Measurements from ENCODE around the gene VWA5A. TPM values are rescaled to one million over a fixed set of nuclear protein-coding genes. Genes with fewer than 3 reads are reported as not detected.

VWA5A gene
- total RNA-seq, 1 experiment from 2014 or later, result 3.1 TPM

- H3K27me3 ChIP-seq (ENCODE audit: control insufficient read depth, insufficient read depth, low read length), result no peaks in the 10 kb centered on the region
- in situ Hi-C loops (cut with HindIII; ENCODE audit: low pct_unique_long_range_greater_than_20kb, low sequenced_read_pairs) (no loop called here), intact Hi-C loops (cut with micrococcal nuclease; ENCODE audit: unreplicated experiment) (no loop called here)
- no peaks in the 10 kb centered on the region for H3K4me1 ChIP-seq (ENCODE audit: control insufficient read depth, insufficient read depth, low read length)
- DNase-seq (ENCODE audit: low read depth, low spot score) (no peak), ATAC-seq (no peak)
- no peak overlapping the region for H3K4me3 ChIP-seq (ENCODE audit: low read depth in 2 of 2, low read length in 2 of 2)
- H3K9me3 ChIP-seq (ENCODE audit: control insufficient read depth, insufficient read depth, low read depth, low read length), result no peaks in the 10 kb centered on the region
- TF ChIP-seq POLR2AphosphoS5 (IDR thresholded peaks at IDR 0.05; ENCODE audit: low read depth, low read length), result no peak
- TF ChIP-seq TCF7L2 (IDR thresholded peaks at IDR 0.05; ENCODE audit: low read depth, low read length), result no peak
- no peak for TF ChIP-seq REST (IDR thresholded peaks at IDR 0.05; ENCODE audit: insufficient read depth in 1 of 2, low read depth in 2 of 2, low read length in 1 of 2)
- TF ChIP-seq SIN3A (IDR thresholded peaks at IDR 0.05; ENCODE audit: borderline replicate concordance, insufficient read depth, low read depth, low read length), result no peak
- TF ChIP-seq CTCF (IDR thresholded peaks at IDR 0.05), result no peak
- ChIA-PET POLR2A (no interaction called here), CTCF (no interaction called here)
- H3K27ac ChIP-seq (ENCODE audit: low read length), result no peak overlapping the region
- H3K36me3 ChIP-seq (ENCODE audit: control insufficient read depth, insufficient read depth, low read length), result no peaks in the 10 kb centered on the region
- BruUV-seq (replicated peaks), result no TSS peak
Measured at GRCh38 chr11:124176925-124177715, 61.9 kb downstream of the VWA5A start.

- CTCF ChIA-PET, result no interaction called here
- Histone ChIP-seq H3K27ac (ENCODE audit: low read length) (no peak overlapping the region), H3K9me3 (ENCODE audit: control insufficient read depth, insufficient read depth, low read depth, low read length) (no peaks in the 10 kb centered on the region), H3K36me3 (ENCODE audit: control insufficient read depth, insufficient read depth, low read length) (no peaks in the 10 kb centered on the region), H3K27me3 (ENCODE audit: control insufficient read depth, insufficient read depth, low read length) (no peaks in the 10 kb centered on the region), H3K4me3 (ENCODE audit: low read depth in 2 of 2, low read length in 2 of 2) (no peak overlapping the region), H3K4me1 (ENCODE audit: control insufficient read depth, insufficient read depth, low read length) (no peaks in the 10 kb centered on the region)
- in situ Hi-C loops (cut with HindIII; ENCODE audit: low pct_unique_long_range_greater_than_20kb, low sequenced_read_pairs) (no loop called here), intact Hi-C loops (cut with micrococcal nuclease; ENCODE audit: unreplicated experiment) (no loop called here)
- BruUV-seq (replicated peaks), result no TSS peak
- POLR2A ChIA-PET, result no interaction called here
- ATAC-seq (no peak), DNase-seq (ENCODE audit: low read depth, low spot score) (no peak)
- TF ChIP-seq POLR2AphosphoS5 (IDR thresholded peaks at IDR 0.05; ENCODE audit: low read depth, low read length), result no peak
Measured at GRCh38 chr11:124179310-124179709, 64.1 kb downstream of the VWA5A start.

GRCh38 chr11:124183068-124183467 lies 67.8 kb downstream of the VWA5A start, which contains the start of gene OR10D3:
Gene OR10D3, plus strand, starts transcription at chr11:124183345. Its CDS starts 1,925 bp downstream, at chr11:124185270.
- DNase-seq (ENCODE audit: low read depth, low spot score) (no peak), ATAC-seq (no peak)
- ChIA-PET CTCF (no interaction called here), POLR2A (no interaction called here)
- intact Hi-C loops (cut with micrococcal nuclease; ENCODE audit: unreplicated experiment), result no loop called here
- TF ChIP-seq SIN3A (IDR thresholded peaks at IDR 0.05; ENCODE audit: borderline replicate concordance, insufficient read depth, low read depth, low read length) (no peak), TCF7L2 (IDR thresholded peaks at IDR 0.05; ENCODE audit: low read depth, low read length) (no peak), POLR2AphosphoS5 (IDR thresholded peaks at IDR 0.05; ENCODE audit: low read depth, low read length) (no peak), CTCF (IDR thresholded peaks at IDR 0.05) (no peak), REST (IDR thresholded peaks at IDR 0.05; ENCODE audit: insufficient read depth in 1 of 2, low read depth in 2 of 2, low read length in 1 of 2) (no peak)
- BruUV-seq (replicated peaks), result no TSS peak
- in situ Hi-C loops (cut with HindIII; ENCODE audit: low pct_unique_long_range_greater_than_20kb, low sequenced_read_pairs), result no loop called here
- Histone ChIP-seq H3K27ac (ENCODE audit: low read length) (no peak within 1 kb of the TSS), H3K4me1 (ENCODE audit: control insufficient read depth, insufficient read depth, low read length) (no peaks in the 10 kb centered on the region), H3K4me3 (ENCODE audit: low read depth in 2 of 2, low read length in 2 of 2) (no peak within 1 kb of the TSS), H3K36me3 (ENCODE audit: control insufficient read depth, insufficient read depth, low read length) (no peaks in the 10 kb centered on the region), H3K27me3 (ENCODE audit: control insufficient read depth, insufficient read depth, low read length) (no peaks in the 10 kb centered on the region), H3K9me3 (ENCODE audit: control insufficient read depth, insufficient read depth, low read depth, low read length) (no peaks in the 10 kb centered on the region)

Data from Panc1 (cell line).